HG02884 (cell line): ENCODE measurements around the gene CLDN4.

Experiments
- ATAC-seq: cut with Tn5 transposase; IDR thresholded peaks from one replicate; pipeline ENCODE4 v1.9.1; 2021; ENCODE audit warnings: mild to moderate bottlenecking, moderate library complexity; ENCODE audit not compliant: unreplicated experiment

Gene CLDN4

GRCh38 chr7:73871163-73872011 is 40.6 kb downstream of the CLDN4 start:
- ATAC-seq = no peak

GRCh38 chr7:73872056-73872908 is 41.5 kb downstream of the CLDN4 start:
- no peak for ATAC-seq

- ATAC-seq = no peak
Observed at GRCh38 chr7:73876361-73876760, 45.6 kb downstream of the CLDN4 start.

GRCh38 chr7:73876973-73877372 is 46.2 kb downstream of the CLDN4 start:
- no peak for ATAC-seq

- ATAC-seq = no peak
Observed at GRCh38 chr7:73879977-73880681, 49.3 kb downstream of the CLDN4 start.

- no peak for ATAC-seq
Observed at GRCh38 chr7:73880755-73881328, 50.0 kb downstream of the CLDN4 start.

GRCh38 chr7:73881352-73882046 is 50.7 kb downstream of the CLDN4 start:
- no peak for ATAC-seq

GRCh38 chr7:73882047-73882402 is 51.2 kb downstream of the CLDN4 start:
- ATAC-seq = no peak
